Ishikawa (cell line): ENCODE results near the gene APBA1.
A peak's percentile ranks its signal among the peaks of the same experiment; 100 is the strongest.

Experiments used
- CEBPB ChIP-seq: IDR thresholded peaks from 2 replicates; pipeline ENCODE4 v1.6.1; 2012
- CREB1 ChIP-seq: IDR thresholded peaks from 2 replicates; pipeline ENCODE4 v1.6.1; 2012; ENCODE audit warnings: low read depth
- EGR1 ChIP-seq: IDR thresholded peaks from 2 replicates; pipeline ENCODE4 v1.6.1; 2012
- EP300 ChIP-seq: IDR thresholded peaks from 2 replicates; pipeline ENCODE4 v1.6.1; 2012; ENCODE audit warnings: borderline replicate concordance
- FOXM1 ChIP-seq: IDR thresholded peaks from 2 replicates; pipeline ENCODE4 v1.6.1; 2012; ENCODE audit warnings: low read depth, borderline replicate concordance
- MAX ChIP-seq: IDR thresholded peaks from 2 replicates; pipeline ENCODE4 v1.6.1; 2012
- NFIC ChIP-seq: IDR thresholded peaks from 2 replicates; pipeline ENCODE4 v1.6.1; 2012
- RAD21 ChIP-seq: IDR thresholded peaks from 2 replicates; pipeline ENCODE4 v1.6.1; 2012; ENCODE audit warnings: low read depth
- TAF1 ChIP-seq: IDR thresholded peaks from 2 replicates; pipeline ENCODE4 v1.6.1; 2012; ENCODE audit warnings: low read depth, mild to moderate bottlenecking
- TCF12 ChIP-seq: IDR thresholded peaks from 2 replicates; pipeline ENCODE4 v1.6.1; 2012; ENCODE audit warnings: low read depth
- TEAD4 ChIP-seq: IDR thresholded peaks from 2 replicates; pipeline ENCODE4 v1.6.1; 2012
- USF1 ChIP-seq: IDR thresholded peaks from 2 replicates; pipeline ENCODE4 v1.6.1; 2012
- YY1 ChIP-seq: IDR thresholded peaks from 2 replicates; pipeline ENCODE4 v1.6.1; 2012; ENCODE audit warnings: low read depth
- ZBTB7A ChIP-seq: IDR thresholded peaks from 2 replicates; pipeline ENCODE4 v1.6.1; 2012; ENCODE audit warnings: low read depth
- TF ChIP-seq, protein P1 (sequence below): IDR thresholded peaks from 2 replicates; pipeline ENCODE4 v1.6.1; 2012; ENCODE audit warnings: low read depth, mild to moderate bottlenecking

APBA1 gene

DNA sequence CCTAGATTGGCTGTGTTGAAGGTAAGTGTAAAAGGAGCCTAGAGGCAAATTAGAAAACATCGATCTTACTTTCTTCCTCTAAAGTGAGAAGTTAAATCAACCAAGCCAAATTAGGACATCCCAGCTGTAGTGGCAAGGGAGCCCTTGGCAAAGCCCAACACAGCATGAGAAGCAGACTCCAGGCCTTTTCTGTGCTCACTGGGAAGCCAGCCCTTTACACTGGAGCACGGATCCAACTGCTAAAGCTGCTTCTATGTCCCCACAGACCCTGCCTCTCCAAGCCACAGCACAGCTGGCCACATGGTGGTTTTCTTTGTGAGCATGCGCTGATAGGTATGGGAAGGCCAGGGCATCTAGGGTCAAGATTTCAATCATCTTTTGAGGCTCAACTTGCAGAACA, 94.1 kb downstream of the APBA1 start:
- TF ChIP-seq FOXM1: no peak
- TF ChIP-seq USF1: no peak
- TF ChIP-seq, protein P1, sequence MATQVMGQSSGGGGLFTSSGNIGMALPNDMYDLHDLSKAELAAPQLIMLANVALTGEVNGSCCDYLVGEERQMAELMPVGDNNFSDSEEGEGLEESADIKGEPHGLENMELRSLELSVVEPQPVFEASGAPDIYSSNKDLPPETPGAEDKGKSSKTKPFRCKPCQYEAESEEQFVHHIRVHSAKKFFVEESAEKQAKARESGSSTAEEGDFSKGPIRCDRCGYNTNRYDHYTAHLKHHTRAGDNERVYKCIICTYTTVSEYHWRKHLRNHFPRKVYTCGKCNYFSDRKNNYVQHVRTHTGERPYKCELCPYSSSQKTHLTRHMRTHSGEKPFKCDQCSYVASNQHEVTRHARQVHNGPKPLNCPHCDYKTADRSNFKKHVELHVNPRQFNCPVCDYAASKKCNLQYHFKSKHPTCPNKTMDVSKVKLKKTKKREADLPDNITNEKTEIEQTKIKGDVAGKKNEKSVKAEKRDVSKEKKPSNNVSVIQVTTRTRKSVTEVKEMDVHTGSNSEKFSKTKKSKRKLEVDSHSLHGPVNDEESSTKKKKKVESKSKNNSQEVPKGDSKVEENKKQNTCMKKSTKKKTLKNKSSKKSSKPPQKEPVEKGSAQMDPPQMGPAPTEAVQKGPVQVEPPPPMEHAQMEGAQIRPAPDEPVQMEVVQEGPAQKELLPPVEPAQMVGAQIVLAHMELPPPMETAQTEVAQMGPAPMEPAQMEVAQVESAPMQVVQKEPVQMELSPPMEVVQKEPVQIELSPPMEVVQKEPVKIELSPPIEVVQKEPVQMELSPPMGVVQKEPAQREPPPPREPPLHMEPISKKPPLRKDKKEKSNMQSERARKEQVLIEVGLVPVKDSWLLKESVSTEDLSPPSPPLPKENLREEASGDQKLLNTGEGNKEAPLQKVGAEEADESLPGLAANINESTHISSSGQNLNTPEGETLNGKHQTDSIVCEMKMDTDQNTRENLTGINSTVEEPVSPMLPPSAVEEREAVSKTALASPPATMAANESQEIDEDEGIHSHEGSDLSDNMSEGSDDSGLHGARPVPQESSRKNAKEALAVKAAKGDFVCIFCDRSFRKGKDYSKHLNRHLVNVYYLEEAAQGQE: no peak
- TF ChIP-seq ZBTB7A: no peak

- TF ChIP-seq TEAD4 (no peak), TAF1 (no peak), FOXM1 (no peak), NFIC (no peak), YY1 (no peak), RAD21 (no peak)
- TF ChIP-seq, protein P1: no peak
Measured at GRCh38 chr9:69577123-69577522, 95.0 kb downstream of the APBA1 start.

- TF ChIP-seq TAF1 (no peak), YY1 (no peak), CREB1 (no peak), EP300 (no peak), RAD21 (no peak), TEAD4 (no peak), MAX (no peak), CEBPB (no peak), USF1 (no peak), ZBTB7A (no peak), TCF12 (no peak), FOXM1 (no peak), EGR1 (no peak), NFIC (no peak; the same call in 1 of the 2 replicates)
Measured at GRCh38 chr9:69574057-69574456, 98.1 kb downstream of the APBA1 start.

DNA sequence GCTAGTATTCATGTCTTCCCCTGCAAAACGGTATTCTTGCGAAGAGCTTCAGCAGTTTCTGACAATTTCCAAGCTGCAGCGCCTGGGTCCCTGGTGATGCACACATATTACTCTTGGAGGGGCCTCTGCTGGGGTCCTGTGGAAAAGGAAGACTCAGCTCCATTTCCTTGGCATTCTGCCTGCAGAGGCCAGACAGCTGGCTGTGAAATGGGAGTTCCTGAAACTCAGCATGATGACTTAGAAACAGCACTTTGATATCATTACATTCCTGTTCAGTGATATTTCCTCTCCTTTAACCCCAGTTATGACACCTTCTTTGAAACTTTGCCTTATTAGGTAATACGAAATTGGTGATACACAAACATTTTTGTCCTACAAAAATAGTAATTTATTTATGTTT, 98.5 kb downstream of the APBA1 start:
- peak; percentile 28; the same call in 1 of the 2 replicates for TF ChIP-seq EP300
- peak; percentile 49 for TF ChIP-seq NFIC
- TF ChIP-seq, protein P1: no peak
- no peak for TF ChIP-seq TEAD4

DNA sequence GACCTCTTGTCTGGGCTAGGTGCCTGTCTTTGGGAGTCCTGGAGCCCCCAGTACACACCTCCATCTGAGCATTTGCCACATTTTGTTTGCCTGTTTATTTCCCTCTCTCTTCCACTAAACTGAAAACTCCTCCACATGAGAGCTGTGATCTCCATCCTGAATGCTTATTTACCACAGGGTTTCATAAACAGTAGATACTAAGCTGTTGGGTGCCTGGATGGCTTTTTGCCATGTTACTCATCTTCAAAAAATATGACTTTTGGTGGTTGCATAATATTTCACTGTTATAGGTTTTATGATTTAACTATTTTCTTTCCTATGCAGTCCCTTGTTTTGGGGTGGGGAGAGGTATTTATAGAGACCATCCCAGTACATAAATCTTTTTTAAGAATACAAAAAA, 99.6 kb downstream of the APBA1 start:
- TF ChIP-seq TCF12: no peak
- TF ChIP-seq, protein P1: no peak
